WERI-Rb-1 (cell line): ENCODE data around the gene NANOS2.

Source experiments
- DNase-seq: peaks from one replicate; pipeline ENCODE4 v3.0.0-alpha.2; 2020
- H3K27ac ChIP-seq: fragments of 250-450 bp; sonication (Bioruptor Pico); 2 replicates; pipeline ENCODE4 v1.5.1; 2020; ENCODE audit warnings: mild to moderate bottlenecking, moderate library complexity
- H3K27me3 ChIP-seq: fragments of 250-450 bp; sonication (Bioruptor Pico); 2 replicates; pipeline ENCODE4 v1.5.1; 2021; ENCODE audit warnings: mild to moderate bottlenecking, low read depth, moderate library complexity; ENCODE audit not compliant: insufficient read depth, severe bottlenecking
- H3K36me3 ChIP-seq: fragments of 250-450 bp; sonication (Bioruptor Pico); 2 replicates; pipeline ENCODE4 v1.5.1; 2020; ENCODE audit warnings: mild to moderate bottlenecking, moderate library complexity
- H3K4me3 ChIP-seq: 2 replicates; pipeline ENCODE4 v1.5.1; 2011; ENCODE audit warnings: low read depth, mild to moderate bottlenecking, control low read depth, low read length
- H3K9me3 ChIP-seq: fragments of 250-450 bp; sonication (Bioruptor Pico); 2 replicates; pipeline ENCODE4 v1.5.1; 2021; ENCODE audit warnings: mild to moderate bottlenecking, moderate library complexity; ENCODE audit not compliant: severe bottlenecking
- TF ChIP-seq, protein P1 (sequence below): IDR thresholded peaks from 2 replicates; pipeline ENCODE4 v1.5.1; 2011; ENCODE audit warnings: low read depth, mild to moderate bottlenecking, control low read depth, inconsistent platforms, low read length

NANOS2 gene

DNA sequence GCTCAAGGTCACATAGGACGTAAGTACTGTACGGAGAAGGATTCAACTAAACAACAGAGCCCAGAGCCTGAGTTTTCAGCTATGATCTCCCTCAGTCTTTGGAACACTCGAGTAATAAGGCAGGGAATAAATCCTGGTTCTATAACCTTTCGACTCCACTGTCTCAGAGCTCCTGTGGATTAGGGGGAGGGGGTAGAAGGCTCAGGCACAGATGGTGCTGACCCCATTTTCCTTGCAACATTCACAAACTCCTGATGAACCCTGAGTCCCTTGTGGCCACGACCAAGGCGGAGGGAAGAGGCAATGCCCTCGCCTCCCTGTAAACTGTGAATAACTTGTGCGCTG lies 37.7 kb upstream of the NANOS2 start:
- peaks cover 19% of the 10 kb centered on the region for H3K36me3 ChIP-seq
- H3K27ac ChIP-seq = peak overlapping the region; percentile 96
- H3K27me3 ChIP-seq = no peaks in the 10 kb centered on the region
- peak; percentile 84 for DNase-seq
- TF ChIP-seq, protein P1, sequence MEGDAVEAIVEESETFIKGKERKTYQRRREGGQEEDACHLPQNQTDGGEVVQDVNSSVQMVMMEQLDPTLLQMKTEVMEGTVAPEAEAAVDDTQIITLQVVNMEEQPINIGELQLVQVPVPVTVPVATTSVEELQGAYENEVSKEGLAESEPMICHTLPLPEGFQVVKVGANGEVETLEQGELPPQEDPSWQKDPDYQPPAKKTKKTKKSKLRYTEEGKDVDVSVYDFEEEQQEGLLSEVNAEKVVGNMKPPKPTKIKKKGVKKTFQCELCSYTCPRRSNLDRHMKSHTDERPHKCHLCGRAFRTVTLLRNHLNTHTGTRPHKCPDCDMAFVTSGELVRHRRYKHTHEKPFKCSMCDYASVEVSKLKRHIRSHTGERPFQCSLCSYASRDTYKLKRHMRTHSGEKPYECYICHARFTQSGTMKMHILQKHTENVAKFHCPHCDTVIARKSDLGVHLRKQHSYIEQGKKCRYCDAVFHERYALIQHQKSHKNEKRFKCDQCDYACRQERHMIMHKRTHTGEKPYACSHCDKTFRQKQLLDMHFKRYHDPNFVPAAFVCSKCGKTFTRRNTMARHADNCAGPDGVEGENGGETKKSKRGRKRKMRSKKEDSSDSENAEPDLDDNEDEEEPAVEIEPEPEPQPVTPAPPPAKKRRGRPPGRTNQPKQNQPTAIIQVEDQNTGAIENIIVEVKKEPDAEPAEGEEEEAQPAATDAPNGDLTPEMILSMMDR = no peak
- peak overlapping the region; percentile 84 for H3K4me3 ChIP-seq
- peaks cover 4% of the 10 kb centered on the region for H3K9me3 ChIP-seq

DNA sequence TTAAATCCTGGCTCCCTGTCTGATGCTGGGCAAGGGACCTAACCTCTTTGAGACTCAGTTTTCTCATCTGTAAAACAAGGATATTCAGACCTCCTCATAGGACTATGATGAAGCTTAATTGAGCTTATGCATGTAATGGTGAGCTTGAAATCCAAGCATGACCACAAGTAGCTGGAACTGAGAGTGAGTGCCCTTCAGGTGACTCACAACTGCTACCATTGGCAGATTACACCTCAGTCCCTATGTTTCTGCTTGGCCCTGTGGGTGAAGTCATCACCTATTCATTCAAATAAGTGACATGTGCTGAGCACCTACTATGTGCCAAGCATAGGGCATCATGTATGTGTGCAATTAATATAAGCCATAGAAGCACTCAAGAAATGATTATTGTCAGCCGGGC lies 33.3 kb upstream of the NANOS2 start:
- Histone ChIP-seq H3K9me3 (no peaks in the 10 kb centered on the region), H3K4me3 (no peak overlapping the region), H3K27me3 (no peaks in the 10 kb centered on the region), H3K27ac (no peak overlapping the region), H3K36me3 (peaks cover 6% of the 10 kb centered on the region)
- TF ChIP-seq, protein P1 = no peak
- no peak for DNase-seq

DNA sequence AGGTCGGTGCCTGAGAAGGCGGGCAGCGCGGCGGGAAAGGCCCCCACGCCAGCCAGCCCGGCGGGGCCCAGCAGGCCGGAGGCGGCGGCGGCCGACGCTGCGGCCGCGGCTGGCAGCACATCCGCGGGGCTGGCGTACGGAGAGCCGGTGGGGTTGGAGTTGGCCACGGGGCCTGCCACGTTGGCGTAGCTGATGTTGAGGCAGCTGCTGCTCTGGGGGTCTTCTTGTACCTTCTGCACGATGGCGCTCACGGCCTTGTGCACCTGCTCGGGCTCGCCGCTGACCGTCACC lies 25.9 kb upstream of the NANOS2 start:
- H3K36me3 ChIP-seq = peaks cover 10% of the 10 kb centered on the region
- H3K27ac ChIP-seq = no peak overlapping the region
- H3K9me3 ChIP-seq = no peaks in the 10 kb centered on the region
- H3K4me3 ChIP-seq = no peak overlapping the region
- no peak for DNase-seq
- TF ChIP-seq, protein P1 = no peak
- no peaks in the 10 kb centered on the region for H3K27me3 ChIP-seq

DNA sequence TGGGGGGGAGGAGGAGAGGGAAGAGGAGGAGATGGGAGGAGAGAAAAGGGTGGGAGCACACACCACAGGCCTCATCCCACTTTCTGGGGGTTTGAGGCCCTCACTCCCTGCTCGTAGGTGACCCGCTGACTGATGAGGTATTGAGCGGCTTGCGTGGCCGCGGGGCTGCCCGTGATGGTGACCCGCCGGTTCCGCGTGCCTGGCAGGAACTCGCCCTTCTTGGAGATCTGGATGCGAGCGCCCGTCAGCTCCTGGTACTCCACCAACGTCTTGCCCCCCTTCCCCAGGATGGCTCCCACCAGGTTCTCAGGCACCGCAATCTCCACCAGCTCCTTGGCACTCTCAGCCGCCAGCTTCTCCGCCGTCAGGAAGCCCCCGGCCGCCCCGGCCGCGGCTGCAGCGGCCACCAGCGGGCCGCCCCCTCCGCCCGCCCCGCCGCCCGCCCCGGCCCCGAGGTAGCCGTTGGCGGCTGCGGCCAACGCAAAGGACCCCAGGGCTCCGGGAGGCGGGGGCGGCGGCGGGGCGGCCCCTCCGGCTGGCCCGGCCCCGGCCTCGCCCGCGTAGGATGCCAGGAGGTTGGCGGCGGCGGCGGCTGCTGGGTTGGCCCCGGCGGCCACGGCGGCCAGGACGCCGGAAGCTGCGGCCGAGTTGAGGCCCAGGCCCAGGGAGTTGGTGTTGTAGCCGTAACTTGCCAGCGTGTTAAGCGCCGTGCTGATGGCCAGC lies 25.4 kb upstream of the NANOS2 start:
- H3K36me3 ChIP-seq = peaks cover 10% of the 10 kb centered on the region
- no peaks in the 10 kb centered on the region for H3K9me3 ChIP-seq
- H3K4me3 ChIP-seq = no peak overlapping the region
- no peaks in the 10 kb centered on the region for H3K27me3 ChIP-seq
- TF ChIP-seq, protein P1 = no peak
- DNase-seq = no peak
- no peak overlapping the region for H3K27ac ChIP-seq

DNA sequence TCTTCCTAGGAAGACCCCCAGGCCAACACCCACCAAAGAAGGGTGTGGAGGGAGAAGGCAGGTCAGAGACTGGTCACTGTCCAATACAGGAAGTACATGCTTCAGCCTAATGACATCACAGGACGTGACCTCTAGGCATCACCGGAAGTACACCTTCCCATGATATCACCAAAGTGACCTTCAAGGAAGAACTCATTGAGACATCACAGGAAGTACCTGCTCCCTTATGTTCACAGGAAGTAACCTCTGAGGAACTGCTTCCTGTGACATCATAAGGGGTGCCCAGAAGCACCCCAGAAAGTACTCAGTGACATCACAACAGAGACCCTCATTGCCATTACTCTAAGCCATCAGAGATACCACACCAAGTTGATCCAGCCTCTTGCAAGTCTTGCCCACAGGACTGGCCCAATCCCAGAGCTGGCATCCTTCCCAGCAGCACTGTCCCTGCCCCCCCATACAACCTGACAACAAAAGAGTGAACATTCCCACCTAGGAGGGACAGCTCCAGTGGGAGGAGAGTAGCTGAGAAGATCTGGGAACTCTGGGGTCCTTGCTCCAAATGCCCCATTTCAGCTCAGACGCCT lies 24.2 kb upstream of the NANOS2 start:
- peaks cover 10% of the 10 kb centered on the region for H3K36me3 ChIP-seq
- no peak overlapping the region for H3K4me3 ChIP-seq
- no peak for DNase-seq
- H3K9me3 ChIP-seq = no peaks in the 10 kb centered on the region
- H3K27me3 ChIP-seq = no peaks in the 10 kb centered on the region
- no peak overlapping the region for H3K27ac ChIP-seq
- TF ChIP-seq, protein P1 = no peak

DNA sequence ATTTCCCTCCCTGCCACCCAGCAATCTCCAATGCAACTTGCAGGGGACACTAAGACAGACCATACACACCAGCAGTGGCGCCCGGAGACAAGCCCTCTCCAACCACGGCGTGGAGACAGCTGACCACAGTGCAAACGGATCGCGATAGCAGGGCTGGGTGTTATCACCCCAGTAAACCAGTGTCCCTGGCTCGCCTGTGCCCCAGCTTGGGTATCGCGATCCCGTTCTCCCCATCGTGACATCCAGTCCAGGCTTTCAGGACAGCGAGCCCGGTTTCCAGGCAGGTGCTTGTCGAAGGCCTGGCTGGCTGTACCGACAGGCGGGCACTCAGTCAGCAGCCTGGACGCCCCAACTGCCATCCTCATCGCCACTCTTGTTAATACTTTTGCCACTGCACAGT lies 20.7 kb upstream of the NANOS2 start:
- H3K36me3 ChIP-seq = no peaks in the 10 kb centered on the region
- H3K4me3 ChIP-seq = no peak overlapping the region
- no peak for DNase-seq
- H3K9me3 ChIP-seq = no peaks in the 10 kb centered on the region
- H3K27me3 ChIP-seq = no peaks in the 10 kb centered on the region
- no peak overlapping the region for H3K27ac ChIP-seq
- TF ChIP-seq, protein P1 = no peak
